SU-DHL-6 (cell line): ENCODE data around the gene C5AR1.

Source experiments
- CTCF ChIP-seq: fragments of 200-600 bp; sonication (generic); IDR thresholded peaks from one replicate; pipeline ENCODE4 v1.5.1; 2017; ENCODE audit warnings: antibody characterized with exemption, mild to moderate bottlenecking, low read length, moderate library complexity; ENCODE audit not compliant: insufficient read depth, poor library complexity, severe bottlenecking
- EZH2phosphoT487 ChIP-seq: fragments of 200-600 bp; sonication (generic), shearing (Covaris generic); conservative IDR thresholded peaks from 2 replicates; pipeline ENCODE4 v1.6.1; 2018; ENCODE audit warnings: mild to moderate bottlenecking, antibody characterized with exemption, low read length, moderate library complexity, mixed read lengths

GRCh38 chr19:47371261-47371660 is 61.6 kb downstream of the C5AR1 start:
- TF ChIP-seq CTCF (no peak), EZH2phosphoT487 (no peak)
